ENCODE measurements around the gene WDR62.

WDR62 gene

GRCh38 chr19:36140304-36141038 is 85.8 kb downstream of the WDR62 start:
- DNase-seq (ENCODE audit: low spot score) = no peak

DNA sequence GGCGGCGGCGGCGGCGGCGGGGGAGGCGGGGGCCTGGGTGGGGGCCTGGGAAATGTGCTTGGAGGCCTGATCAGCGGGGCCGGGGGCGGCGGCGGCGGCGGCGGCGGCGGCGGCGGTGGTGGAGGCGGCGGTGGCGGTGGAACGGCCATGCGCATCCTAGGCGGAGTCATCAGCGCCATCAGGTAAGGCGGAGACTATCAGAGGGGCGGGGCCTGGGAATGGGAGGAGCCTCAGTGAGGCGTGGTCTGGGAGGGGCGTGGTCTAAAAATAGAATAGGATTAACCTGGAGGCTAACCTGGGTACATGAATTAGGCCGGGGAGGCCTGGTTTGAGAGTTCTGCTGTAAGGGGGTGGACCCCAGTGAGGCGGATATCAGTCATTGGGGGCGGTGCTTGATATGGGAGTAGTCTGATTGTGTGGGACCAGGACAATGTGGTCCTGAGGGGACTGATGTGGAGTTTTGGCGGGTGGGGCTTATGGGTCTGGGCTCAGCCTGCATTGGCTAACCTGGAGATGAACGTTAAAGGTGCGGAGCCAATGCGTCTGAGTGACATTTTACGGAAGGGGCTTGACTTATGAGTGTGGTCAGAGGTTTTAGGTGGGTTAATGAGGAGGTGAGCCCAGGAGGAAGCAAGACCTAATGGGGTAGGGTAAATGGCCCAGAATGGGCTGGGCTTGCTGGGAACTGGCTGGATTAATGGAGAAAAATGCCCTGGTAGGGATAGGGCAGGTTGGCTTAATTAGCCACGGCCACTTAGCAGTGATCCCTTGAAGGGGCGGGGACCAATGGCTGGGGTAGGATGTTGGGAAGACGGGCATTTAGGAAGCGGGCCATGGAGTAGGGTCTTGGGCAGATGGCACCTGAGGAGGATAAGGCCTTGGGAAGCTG is 86.6 kb downstream of the WDR62 start:
- peak; percentile 65 for DNase-seq (ENCODE audit: low spot score)

DNA sequence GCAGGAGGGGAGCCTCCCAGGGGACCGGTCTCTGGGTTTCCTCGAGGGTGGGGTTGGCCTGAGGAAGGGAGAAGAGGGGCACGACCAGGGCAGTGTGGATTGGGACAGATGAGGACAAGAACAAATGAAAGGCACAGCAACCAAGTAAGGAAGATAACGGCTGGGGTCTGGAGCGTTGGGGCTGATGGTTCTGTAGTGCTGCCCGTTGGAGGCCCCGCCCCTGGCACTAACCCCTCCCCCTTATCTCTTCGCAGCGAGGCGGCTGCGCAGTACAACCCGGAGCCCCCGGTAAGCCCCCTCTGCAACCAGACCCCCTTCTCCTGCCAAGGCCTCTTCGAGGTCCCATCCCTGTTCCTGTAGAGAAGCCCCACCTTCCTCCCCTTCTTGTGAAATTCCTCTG is 87.3 kb downstream of the WDR62 start:
- no peak for DNase-seq (ENCODE audit: low spot score)

GRCh38 chr19:36142496-36142895 is 87.8 kb downstream of the WDR62 start:
- no peak for DNase-seq (ENCODE audit: low spot score)

GRCh38 chr19:36144624-36145023 is 89.9 kb downstream of the WDR62 start:
- no peak for DNase-seq (ENCODE audit: low spot score)

DNA sequence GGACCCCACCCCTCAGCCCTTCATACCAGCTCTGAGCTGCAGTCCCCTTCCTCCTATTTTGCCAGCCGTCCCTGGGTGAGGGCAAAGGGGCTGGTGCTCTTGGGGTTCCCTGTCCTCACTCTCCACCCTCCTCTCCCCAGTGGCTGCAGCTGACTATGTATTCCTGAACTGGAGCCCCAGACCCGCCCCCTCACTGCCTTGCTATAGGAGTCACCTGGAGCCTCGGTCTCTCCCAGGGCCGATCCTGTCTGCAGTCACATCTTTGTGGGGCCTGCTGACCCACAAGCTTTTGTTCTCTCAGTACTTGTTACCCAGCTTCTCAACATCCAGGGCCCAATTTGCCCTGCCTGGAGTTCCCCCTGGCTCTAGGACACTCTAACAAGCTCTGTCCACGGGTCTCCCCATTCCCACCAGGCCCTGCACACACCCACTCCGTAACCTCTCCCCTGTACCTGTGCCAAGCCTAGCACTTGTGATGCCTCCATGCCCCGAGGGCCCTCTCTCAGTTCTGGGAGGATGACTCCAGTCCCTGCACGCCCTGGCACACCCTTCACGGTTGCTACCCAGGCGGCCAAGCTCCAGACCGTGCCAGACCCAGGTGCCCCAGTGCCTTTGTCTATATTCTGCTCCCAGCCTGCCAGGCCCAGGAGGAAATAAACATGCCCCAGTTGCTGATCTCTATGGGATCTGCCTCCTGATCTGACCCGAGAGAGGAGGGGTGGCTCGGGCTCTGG is 95.1 kb downstream of the WDR62 start:
- no peak for DNase-seq (ENCODE audit: low spot score)

DNA sequence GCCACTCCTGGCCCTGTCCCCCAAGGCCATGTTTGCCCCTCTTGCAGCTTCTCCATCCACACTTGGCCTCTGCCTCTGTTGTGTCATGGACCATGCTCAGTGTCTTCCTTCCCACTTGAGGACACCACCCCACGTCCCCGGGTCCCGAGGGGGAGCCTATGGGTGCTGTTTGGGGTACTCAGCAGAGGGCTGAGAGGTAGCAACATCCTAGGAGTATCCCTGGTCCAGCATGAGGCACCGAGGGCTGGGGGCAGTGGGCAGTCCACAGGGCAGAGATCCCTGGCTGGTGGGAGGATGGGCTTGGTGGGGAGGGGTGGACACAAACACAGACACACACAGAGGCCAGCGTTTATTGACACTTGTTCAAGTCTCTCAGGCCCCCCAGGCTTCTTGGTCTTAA is 95.9 kb downstream of the WDR62 start:
- no peak for DNase-seq (ENCODE audit: low spot score)

DNA sequence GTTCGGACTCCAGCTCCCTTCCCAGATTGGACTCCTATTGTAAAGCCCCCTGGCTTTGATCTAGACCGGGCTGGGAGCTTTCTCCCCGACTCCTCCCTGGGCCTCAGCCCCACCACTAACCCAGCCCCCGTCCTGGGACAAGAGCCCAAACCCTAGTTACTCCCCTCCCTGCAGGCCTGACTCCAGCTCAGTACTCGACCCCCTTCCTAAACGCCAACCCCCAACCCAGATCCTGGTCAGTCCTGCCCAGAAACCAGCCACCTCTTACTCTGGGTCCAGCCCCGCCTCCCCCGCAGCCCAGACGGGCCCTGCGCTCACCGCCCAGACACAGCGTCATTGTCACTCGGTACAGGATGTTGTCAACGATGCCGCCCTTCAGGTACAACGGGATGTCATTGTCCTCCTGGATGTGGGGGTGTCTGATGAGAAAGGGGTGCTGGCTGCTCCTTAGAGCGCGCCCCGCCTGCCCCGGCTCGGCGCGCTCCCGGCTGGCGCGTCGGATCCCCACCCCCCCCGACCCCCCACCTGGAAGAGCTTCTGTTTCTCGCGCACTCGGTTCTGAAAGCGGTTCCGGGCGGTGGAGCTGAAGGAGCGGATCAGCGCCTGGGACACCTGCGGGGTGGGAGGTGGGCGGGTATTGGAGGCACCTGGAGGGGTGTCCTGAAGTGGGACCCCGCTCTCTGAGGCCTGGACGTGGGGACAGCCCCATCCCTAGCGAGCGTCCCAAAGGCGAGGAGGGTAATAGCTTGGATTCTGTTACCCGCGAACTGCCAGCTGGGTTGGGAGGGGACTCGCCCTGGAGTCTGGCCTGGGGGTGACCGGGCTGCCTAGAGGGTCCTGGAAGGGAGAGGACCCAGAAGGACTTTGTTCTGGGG is 96.7 kb downstream of the WDR62 start:
- DNase-seq (ENCODE audit: low spot score) = no peak

- no peak for DNase-seq (ENCODE audit: low spot score)
Measured at GRCh38 chr19:36152019-36152351, 97.3 kb downstream of the WDR62 start.

- DNase-seq (ENCODE audit: low spot score) = no peak
Measured at GRCh38 chr19:36152352-36153091, 97.8 kb downstream of the WDR62 start, which contains the start of gene COX7A1. Gene COX7A1 (minus strand): TSS chr19:36152447. CDS start chr19:36152407, 40 bp downstream.

DNA sequence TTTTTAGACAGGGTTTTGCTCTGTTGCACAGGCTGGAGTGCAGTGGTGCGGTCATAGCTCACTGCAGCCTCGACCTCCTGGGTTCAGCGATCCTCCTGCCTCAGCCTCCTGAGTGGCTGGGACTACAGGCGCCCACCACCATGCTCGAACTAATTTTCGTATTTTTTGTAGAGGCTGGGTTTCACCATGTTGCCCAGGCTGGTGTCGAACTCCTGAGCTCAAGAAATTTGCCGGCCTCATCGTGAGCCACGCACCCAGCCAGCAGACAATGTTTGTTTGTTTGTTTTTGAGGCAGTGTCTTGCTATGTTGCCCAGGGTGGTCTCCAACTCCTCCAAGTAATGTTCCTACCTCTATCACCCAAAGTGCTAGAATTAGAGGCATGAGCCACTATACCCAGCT is 98.4 kb downstream of the WDR62 start:
- no peak for DNase-seq (ENCODE audit: low spot score)
